Psoas muscle (tissue), 8 donors: ENCODE measurements around the gene FAM174A. TPM values are rescaled to one million over a fixed set of nuclear protein-coding genes. Genes with fewer than 3 reads are reported as not detected.

Experiments
- ATAC-seq, 4 donors: fragments of 200-7000 bp; cut with Tn5 transposase; one replicate each; pipeline ENCODE4 v1.9.1; 2020; ENCODE audit warnings: moderate library complexity in 3 of 4, mild to moderate bottlenecking in 2 of 4
- DNase-seq, 2 donors: peaks; one replicate each; pipeline ENCODE4 v3.0.0-alpha.2; 2020
- H3K27ac ChIP-seq: fragments of 200-600 bp; one replicate; pipeline ENCODE4 v1.8.0; 2022
- H3K27me3 ChIP-seq, 3 donors: fragments of 200-600 bp in 1 of 3; one replicate each; pipeline versions ENCODE4 v1.6.1 to v1.8.0; 2013 to 2022; ENCODE audit warnings: low read length in 2 of 3, mild to moderate bottlenecking in 2 of 3, moderate library complexity in 1 of 3; ENCODE audit not compliant: insufficient read depth in 3 of 3
- H3K36me3 ChIP-seq, 2 donors: fragments of 200-600 bp in 1 of 2; one replicate each; pipeline versions ENCODE4 v1.6.1 to v1.8.0; 2013 to 2022; ENCODE audit warnings: low read depth in 1 of 2, mild to moderate bottlenecking in 1 of 2, moderate library complexity in 1 of 2; ENCODE audit not compliant: insufficient read depth in 1 of 2
- H3K4me1 ChIP-seq: fragments of 200-600 bp; one replicate; pipeline ENCODE4 v1.8.0; 2022
- H3K4me3 ChIP-seq: fragments of 200-600 bp; one replicate; pipeline ENCODE4 v1.8.0; 2022; ENCODE audit warnings: mild to moderate bottlenecking
- H3K9me3 ChIP-seq: fragments of 200-600 bp; one replicate; pipeline ENCODE4 v1.8.0; 2022
- WGBS, 3 donors: extraction: QIAGEN DNeasy Blood & Tissue Kit; methylation state at CpG; one replicate each; pipeline versions ENCODE4 v1.1.6 to v1.1.7; 2013; 5-methylcytosine and 5-hydroxymethylcytosine counted together
- intact Hi-C, 2 donors: fragments of 100-400 bp; cut with DNase I; formaldehyde crosslinking; loops; one replicate each; pipeline versions ENCODE4 v1.11.0 to v1.14.2; 2022
- polyA plus RNA-seq, 3 donors: library from polyadenylated mRNA; stranded (reverse); fragments of 200-250 nt; gene quantifications; one replicate each; pipeline ENCODE4 v1.2.3, GENCODE V29; 2013
- total RNA-seq, 4 donors: library from RNA; stranded (reverse); fragmentation: NEBNext Ultra II Directional in 2 of 4; extraction: Animal tissue kit (Norgen Biotek cat#: 25700) in 2 of 4; gene quantifications; one replicate each; pipeline versions ENCODE4 v1.2.1 to v1.2.4, GENCODE V29; 2021 to 2023
- TF ChIP-seq, protein P1 (sequence below): fragments of 200-600 bp; IDR thresholded peaks from one replicate; pipeline ENCODE4 v1.8.0; 2022; ENCODE audit warnings: antibody characterized with exemption
- donor health status: healthy with polysubstance abuse.
- donor health status: DM: no; HTN: no; CAD: no; lungs with moderate emphysema.
- donor health status: Bipolar disorder and iron deficiency.
- donor health status: healthy.
- donor health status: DM: yes; HTN: yes; CAD: no.
- donor health status: DM: no; HTN: no; CAD: no.
- donor health status: DM: no; HTN: no; CAD: no.
- donor health status: DM: yes; HTN: yes; CAD: no.

Gene FAM174A
- total and polyA plus RNA-seq, 7 donors = 30.6 to 55.1 (median 38.4) TPM

DNA sequence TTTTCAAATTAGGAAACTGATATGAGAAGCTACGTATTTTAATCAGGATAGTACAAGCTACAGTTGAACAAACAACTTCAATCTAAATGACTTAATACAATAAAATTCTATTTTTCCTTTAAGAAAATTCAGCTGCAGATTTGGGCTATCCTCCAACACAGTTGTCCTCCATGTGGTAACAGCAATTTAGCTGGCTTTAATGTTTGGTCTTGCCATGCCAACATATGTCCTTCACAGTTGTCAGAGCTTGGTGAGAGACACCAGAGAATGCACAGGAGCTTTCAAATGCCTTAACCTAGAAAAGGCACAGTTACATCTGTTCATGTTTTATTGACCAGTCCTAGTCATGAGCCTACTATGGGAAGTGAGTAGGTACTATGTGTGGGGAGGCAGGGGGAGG lies 10.8 kb downstream of the FAM174A start:
- intact Hi-C loops = no loop called here
- no peak overlapping the region for H3K4me3 ChIP-seq
- WGBS, 3 donors = 88 to 93% (median 92%) methylated on average over 1 of the region's 1 CpG
- peaks cover 35% of the 10 kb centered on the region for H3K4me1 ChIP-seq
- no peak overlapping the region for H3K27ac ChIP-seq
- H3K36me3 ChIP-seq = no peaks in the 10 kb centered on the region
- ATAC-seq (peak in 1 of 4 donors; percentile 17), DNase-seq (no peak)
- H3K9me3 ChIP-seq = no peaks in the 10 kb centered on the region
- no peaks in the 10 kb centered on the region for H3K27me3 ChIP-seq
- TF ChIP-seq, protein P1, sequence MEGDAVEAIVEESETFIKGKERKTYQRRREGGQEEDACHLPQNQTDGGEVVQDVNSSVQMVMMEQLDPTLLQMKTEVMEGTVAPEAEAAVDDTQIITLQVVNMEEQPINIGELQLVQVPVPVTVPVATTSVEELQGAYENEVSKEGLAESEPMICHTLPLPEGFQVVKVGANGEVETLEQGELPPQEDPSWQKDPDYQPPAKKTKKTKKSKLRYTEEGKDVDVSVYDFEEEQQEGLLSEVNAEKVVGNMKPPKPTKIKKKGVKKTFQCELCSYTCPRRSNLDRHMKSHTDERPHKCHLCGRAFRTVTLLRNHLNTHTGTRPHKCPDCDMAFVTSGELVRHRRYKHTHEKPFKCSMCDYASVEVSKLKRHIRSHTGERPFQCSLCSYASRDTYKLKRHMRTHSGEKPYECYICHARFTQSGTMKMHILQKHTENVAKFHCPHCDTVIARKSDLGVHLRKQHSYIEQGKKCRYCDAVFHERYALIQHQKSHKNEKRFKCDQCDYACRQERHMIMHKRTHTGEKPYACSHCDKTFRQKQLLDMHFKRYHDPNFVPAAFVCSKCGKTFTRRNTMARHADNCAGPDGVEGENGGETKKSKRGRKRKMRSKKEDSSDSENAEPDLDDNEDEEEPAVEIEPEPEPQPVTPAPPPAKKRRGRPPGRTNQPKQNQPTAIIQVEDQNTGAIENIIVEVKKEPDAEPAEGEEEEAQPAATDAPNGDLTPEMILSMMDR = no peak

DNA sequence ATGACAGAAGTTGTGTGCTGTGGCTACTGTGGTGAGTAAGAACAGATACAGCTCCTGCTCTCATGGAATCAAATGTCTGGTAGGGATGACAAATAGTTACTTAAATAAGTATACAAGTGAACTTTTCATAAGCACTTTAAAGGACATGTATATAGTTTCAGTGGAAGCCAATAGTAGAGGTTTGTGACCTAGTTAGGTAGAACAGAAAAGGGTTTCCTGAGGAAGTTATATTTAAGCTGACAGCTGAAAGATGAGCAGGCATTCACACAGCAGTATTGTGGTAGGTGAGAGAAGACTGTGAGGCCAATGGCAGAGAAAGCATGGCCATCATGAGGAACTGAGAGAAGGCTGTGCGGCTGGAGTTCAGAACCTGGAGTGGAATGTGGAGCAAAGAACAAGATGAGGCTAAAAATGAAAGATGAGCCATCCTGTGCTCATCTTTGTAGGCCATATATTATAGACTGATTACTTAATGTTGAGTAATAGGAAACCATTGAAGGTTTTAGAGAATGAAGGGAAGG lies 15.4 kb downstream of the FAM174A start:
- H3K27ac ChIP-seq = peak overlapping the region; percentile 87
- H3K4me1 ChIP-seq = peaks cover 47% of the 10 kb centered on the region
- H3K27me3 ChIP-seq = no peaks in the 10 kb centered on the region
- peak; percentile 91 to 96 (median 95) for ATAC-seq
- H3K36me3 ChIP-seq = no peaks in the 10 kb centered on the region
- intact Hi-C loops = loop anchor here in 1 of 2 donors (5.0 kb wide), 1 partner anchor 47 kb away; no protein-coding TSS in a partner anchor
- H3K9me3 ChIP-seq = no peaks in the 10 kb centered on the region
- TF ChIP-seq, protein P1 = no peak
- 26 to 39% (median 35%) methylated on average over 1 of the region's 1 CpG for WGBS, 3 donors
- DNase-seq = peak; percentile 18 to 50
- peak overlapping the region; percentile 15 for H3K4me3 ChIP-seq

DNA sequence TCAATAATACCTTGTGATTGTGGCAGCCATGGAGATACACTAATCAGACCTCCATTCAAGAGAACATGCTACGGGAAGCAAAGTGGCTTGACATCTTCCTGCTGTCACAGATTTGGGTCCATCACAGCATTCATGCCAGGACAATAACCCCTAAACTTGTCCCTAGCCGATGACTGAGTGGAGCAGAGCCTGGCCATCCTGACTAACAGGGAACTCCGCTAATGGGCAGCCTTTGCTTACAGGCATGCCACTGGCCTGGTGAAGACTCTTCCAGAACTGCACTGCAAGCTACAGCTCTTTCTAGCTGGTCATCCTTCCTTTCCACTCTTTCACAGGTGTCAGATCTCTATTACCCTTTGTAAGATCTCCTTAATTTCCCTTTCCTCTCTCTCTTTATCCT lies 16.0 kb downstream of the FAM174A start:
- intact Hi-C loops = loop anchor here in 1 of 2 donors (5.0 kb wide), 1 partner anchor 46 kb away; no protein-coding TSS in a partner anchor
- 61 to 91% (median 67%) methylated on average over 3 of the region's 3 CpGs for WGBS, 3 donors

DNA sequence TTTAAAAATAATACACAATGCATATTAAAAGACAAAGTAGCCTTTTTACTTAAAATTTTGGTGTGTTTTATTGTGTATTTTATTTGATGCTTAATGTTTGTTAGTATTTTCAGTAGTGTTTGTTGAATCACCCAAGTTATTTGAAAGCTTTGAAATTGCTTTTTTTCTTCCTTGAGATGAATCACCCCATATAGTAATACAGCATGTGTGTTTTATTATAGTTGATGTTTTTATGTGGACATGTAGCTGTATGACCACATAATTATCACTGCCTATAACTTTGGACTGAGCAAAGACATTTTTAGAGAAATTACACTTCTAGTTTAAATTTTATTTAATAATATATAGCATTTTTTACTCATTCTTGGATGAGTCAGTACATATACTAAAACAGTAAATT lies 18.0 kb downstream of the FAM174A start:
- TF ChIP-seq, protein P1 = no peak
- intact Hi-C loops = loop anchor here in 1 of 2 donors (5.0 kb wide), 1 partner anchor 44 kb away; no protein-coding TSS in a partner anchor
- Histone ChIP-seq H3K27me3 (no peaks in the 10 kb centered on the region), H3K27ac (no peak overlapping the region), H3K4me1 (peaks cover 41% of the 10 kb centered on the region), H3K36me3 (no peaks in the 10 kb centered on the region), H3K9me3 (no peaks in the 10 kb centered on the region), H3K4me3 (no peak overlapping the region)
- DNase-seq (no peak), ATAC-seq (no peak)

More for the DNA sequence above, 16.0 kb downstream of the FAM174A start:
- Histone ChIP-seq H3K36me3 (no peaks in the 10 kb centered on the region), H3K27ac (peak overlapping the region; percentile 87), H3K4me1 (peaks cover 47% of the 10 kb centered on the region), H3K4me3 (no peak overlapping the region), H3K9me3 (no peaks in the 10 kb centered on the region), H3K27me3 (no peaks in the 10 kb centered on the region)
- TF ChIP-seq, protein P1 = no peak
- ATAC-seq (peak; percentile 66 to 84 (median 76)), DNase-seq (peak in 1 of 2 donors; percentile 28)

DNA sequence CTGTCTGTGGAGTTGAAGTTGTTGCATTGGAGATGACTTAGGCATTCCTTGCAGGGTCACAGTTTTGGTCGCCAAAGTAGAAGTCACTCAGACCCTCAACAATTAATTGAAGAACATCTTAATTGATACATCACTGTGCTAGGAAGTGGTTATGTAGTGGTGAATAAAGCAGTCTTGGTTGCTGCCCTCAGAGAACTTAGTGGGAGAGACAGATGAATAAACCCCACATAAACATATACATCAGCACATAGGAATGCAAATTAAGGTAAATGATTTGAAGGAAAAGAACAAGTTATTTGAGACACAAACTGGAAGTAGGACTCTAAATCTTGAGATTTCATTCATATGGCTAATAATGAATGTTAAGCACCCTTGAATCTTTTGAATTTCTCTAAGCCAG lies 25.7 kb downstream of the FAM174A start:
- no peaks in the 10 kb centered on the region for H3K9me3 ChIP-seq
- ATAC-seq (no peak), DNase-seq (no peak)
- H3K27ac ChIP-seq = no peak overlapping the region
- WGBS, 3 donors = 89 to 100% (median 93%) methylated on average over 1 of the region's 1 CpG
- TF ChIP-seq, protein P1 = no peak
- no peaks in the 10 kb centered on the region for H3K4me1 ChIP-seq
- intact Hi-C loops = no loop called here
- no peaks in the 10 kb centered on the region for H3K27me3 ChIP-seq
- peaks cover 0 to 31% of the 10 kb centered on the region in 2 donors for H3K36me3 ChIP-seq
- H3K4me3 ChIP-seq = no peak overlapping the region
